ENCODE results near the gene DLGAP3.

- TF ChIP-seq EZH2 (IDR thresholded peaks at IDR 0.05; ENCODE audit: borderline replicate concordance, low read length) (no peak), CTCF (conservative IDR thresholded peaks at IDR 0.05 in 1 of 2, IDR thresholded peaks at IDR 0.05 in 1 of 2; ENCODE audit: extremely low read depth in 1 of 2, insufficient read depth in 1 of 2, low read depth in 1 of 2, low read length in 2 of 2) (no peak)
Measured at GRCh38 chr1:34905098-34905459, 24.4 kb downstream of the DLGAP3 start.

Measured in mammary epithelial cell (primary cell).